ENCODE results near the gene F13A1. TPM values are rescaled to one million over a fixed set of nuclear protein-coding genes. Genes with fewer than 3 reads are reported as not detected.
"Not testable (repeated sequence)": the region's sequence is repeated elsewhere in the genome, so short reads cannot be mapped to it uniquely, and the experiment has no call there.

The F13A1 gene
- total RNA-seq, 4 donors from 2014 or later, result 0.87 to 104 (median 37.3) TPM

DNA sequence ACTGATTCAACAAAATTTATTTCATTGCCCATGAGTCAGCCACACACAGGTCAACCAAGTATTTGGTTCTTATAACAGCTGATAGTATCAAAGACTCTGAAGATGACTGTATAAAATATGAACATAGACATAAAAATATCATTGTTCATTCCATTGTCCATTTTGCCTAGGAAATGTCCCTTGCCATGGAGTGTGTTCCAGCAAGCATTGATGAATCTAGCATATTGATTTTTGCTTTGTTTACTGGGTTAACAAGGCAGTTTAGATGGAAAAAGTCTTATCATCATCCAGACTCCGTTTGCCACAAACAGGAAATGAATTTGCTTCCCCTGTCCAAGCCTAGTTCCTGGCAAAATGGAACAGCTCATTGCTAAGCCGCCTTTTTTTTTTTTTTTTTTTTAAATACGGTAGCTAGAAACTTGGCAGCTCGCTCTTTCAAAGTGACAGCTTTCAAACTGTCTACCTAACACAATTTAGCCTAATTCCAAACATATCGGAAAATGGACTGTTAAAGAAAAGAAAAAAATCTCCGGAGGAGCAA lies 7.5 kb downstream of the F13A1 start:
- Histone ChIP-seq H3K9me3 (no peaks in the 10 kb centered on the region), H3K4me3 (no peak overlapping the region), H3K36me3 (no peaks in the 10 kb centered on the region), H3K27me3 (peaks cover 0 to 31% (median 0%) of the 10 kb centered on the region in 4 donors), H3K4me1 (no peaks in the 10 kb centered on the region), H3K27ac (no peak overlapping the region)
- WGBS, 2 donors, result 37 to 38% methylated on average over 6 of the region's 6 CpGs
- no peak for TF ChIP-seq CTCF (IDR thresholded peaks at IDR 0.05)
- TF ChIP-seq POLR2A (IDR thresholded peaks at IDR 0.05), result no peak
- intact Hi-C loops (cut with DNase I), result no loop called here
- no peak for DNase-seq

DNA sequence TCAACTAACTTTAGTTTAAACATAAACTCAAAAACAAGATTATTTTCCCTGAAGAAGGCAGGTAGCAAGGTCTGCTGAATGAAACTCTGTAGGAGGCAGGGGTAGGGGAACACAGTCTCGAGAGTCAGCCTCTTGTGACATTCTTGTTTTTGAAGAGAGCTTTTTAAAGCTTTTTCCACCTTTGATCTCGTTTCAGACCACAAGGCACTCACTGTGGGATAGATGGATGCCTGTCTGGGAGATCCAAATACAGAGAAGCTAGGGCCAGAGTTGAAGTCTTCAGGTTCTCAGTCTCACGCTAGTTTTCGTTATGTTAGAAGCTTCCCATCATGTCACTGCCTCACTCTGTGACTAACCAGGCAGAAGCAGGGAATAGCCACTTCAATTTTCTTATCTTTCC lies 14.9 kb downstream of the F13A1 start:
- WGBS, 2 donors, result 44 to 62% methylated on average over 4 of the region's 4 CpGs
- no peak for TF ChIP-seq POLR2A (IDR thresholded peaks at IDR 0.05)
- TF ChIP-seq CTCF (IDR thresholded peaks at IDR 0.05), result no peak
- intact Hi-C loops (cut with DNase I), result no loop called here
- H3K4me1 ChIP-seq, result no peaks in the 10 kb centered on the region
- no peaks in the 10 kb centered on the region for H3K9me3 ChIP-seq
- peaks cover 0 to 23% (median 0%) of the 10 kb centered on the region in 4 donors for H3K27me3 ChIP-seq
- DNase-seq, result no peak
- no peak overlapping the region for H3K4me3 ChIP-seq
- no peaks in the 10 kb centered on the region for H3K36me3 ChIP-seq
- H3K27ac ChIP-seq, result no peak overlapping the region

DNA sequence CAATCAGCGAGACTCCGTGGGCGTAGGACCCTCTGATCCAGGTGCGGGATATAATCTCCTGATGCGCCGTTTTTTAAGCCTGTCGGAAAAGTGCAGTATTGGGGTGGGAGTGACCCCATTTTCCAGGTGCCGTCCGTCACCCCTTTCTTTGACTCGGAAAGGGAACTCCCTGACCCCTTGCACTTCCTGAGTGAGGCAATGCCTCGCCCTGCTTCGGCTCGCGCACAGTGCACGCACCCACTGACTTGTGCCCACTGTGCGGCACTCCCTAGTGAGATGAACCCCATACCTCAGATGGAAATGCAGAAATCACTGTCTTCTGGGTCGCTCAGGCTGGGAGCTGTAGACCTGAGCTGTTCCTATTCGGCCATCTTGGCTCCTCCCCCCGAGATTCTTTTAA lies 20.1 kb downstream of the F13A1 start:
- H3K27me3 ChIP-seq; intact Hi-C loops (cut with DNase I); DNase-seq; H3K9me3 ChIP-seq; H3K36me3 ChIP-seq; H3K27ac ChIP-seq; H3K4me1 ChIP-seq; H3K4me3 ChIP-seq: not testable (repeated sequence)
- 79 to 88% methylated on average over 13 of the region's 19 CpGs for WGBS, 2 donors

DNA sequence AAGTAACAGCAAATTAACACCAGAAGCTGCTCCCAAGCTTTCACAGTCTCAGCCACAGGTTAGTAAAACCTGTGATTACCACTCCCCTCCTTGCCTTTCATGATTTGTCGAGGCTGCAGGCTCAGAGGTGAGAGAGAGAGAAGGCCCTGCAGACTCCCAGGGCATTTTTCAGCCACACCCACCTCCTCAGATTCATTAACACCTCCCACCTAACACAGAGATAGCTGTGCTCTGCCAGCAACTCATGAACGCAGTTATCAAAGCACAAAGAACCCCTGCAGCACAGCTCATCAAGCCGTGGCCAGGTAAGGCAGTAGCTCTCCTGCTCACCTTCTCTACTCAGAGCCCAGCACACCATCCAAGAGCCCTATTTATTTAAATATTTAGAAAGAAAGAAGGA lies 27.1 kb downstream of the F13A1 start:
- H3K36me3 ChIP-seq, result no peaks in the 10 kb centered on the region
- intact Hi-C loops (cut with DNase I), result no loop called here
- 27 to 33% methylated on average over 3 of the region's 3 CpGs for WGBS, 2 donors

DNA sequence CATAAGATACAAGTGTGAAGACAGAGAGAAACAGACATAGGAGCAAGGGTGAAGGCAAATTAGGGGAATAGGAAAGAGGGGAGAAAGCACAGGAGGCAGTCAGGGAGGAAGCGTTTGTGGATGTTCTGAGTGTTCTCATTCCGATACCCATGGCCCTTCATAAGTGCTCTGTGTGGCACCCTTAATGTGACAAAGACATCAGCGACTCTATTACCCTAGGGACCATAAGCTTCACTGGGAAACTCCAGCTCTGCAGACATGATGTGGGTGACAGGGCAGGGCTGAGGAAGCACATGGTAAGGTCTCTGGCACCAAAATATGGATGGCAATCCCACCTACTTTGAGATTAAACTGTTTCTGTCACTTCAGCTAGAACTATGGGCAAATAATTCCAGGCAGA lies 33.0 kb downstream of the F13A1 start:
- no peak for DNase-seq
- Histone ChIP-seq H3K4me3 (no peak overlapping the region), H3K36me3 (no peaks in the 10 kb centered on the region), H3K27ac (no peak overlapping the region), H3K9me3 (no peaks in the 10 kb centered on the region), H3K27me3 (no peaks in the 10 kb centered on the region), H3K4me1 (no peaks in the 10 kb centered on the region)
- WGBS, 2 donors, result 63 to 85% methylated on average over 3 of the region's 3 CpGs
- intact Hi-C loops (cut with DNase I), result no loop called here
- no peak for TF ChIP-seq CTCF (IDR thresholded peaks at IDR 0.05)
- no peak for TF ChIP-seq POLR2A (IDR thresholded peaks at IDR 0.05)

More for the DNA sequence above, 27.1 kb downstream of the F13A1 start:
- Histone ChIP-seq H3K27me3 (no peaks in the 10 kb centered on the region), H3K27ac (no peak overlapping the region), H3K4me3 (no peak overlapping the region), H3K4me1 (no peaks in the 10 kb centered on the region), H3K9me3 (no peaks in the 10 kb centered on the region)
- DNase-seq, result no peak
- TF ChIP-seq POLR2A (IDR thresholded peaks at IDR 0.05), result no peak

DNA sequence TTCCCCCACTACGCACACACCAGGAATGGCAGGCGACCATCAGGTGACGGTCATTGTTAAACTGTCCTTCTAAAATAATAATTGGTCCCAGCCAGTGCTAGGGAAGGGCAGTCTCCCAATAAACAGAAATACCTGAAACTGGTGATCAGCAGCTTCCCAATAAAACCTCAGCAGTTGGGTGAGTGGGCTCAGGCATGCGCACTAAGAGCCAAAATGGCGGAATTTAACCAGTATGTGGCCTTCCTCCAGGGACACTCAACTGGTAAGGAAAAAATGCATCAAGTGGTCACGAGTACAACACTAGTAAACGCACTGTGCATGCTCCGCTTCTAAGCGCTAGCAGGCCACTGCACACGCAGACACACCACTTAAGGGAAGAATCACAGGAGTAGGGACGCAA lies 34.8 kb downstream of the F13A1 start:
- 81 to 88% methylated on average over 8 to 11 of the region's 11 CpGs for WGBS, 2 donors
- TF ChIP-seq POLR2A (IDR thresholded peaks at IDR 0.05) (no peak), CTCF (IDR thresholded peaks at IDR 0.05) (no peak)
- no peaks in the 10 kb centered on the region for H3K4me1 ChIP-seq
- intact Hi-C loops (cut with DNase I), result no loop called here
- H3K4me3 ChIP-seq, result no peak overlapping the region
- no peak overlapping the region for H3K27ac ChIP-seq
- no peak for DNase-seq
- no peaks in the 10 kb centered on the region for H3K9me3 ChIP-seq
- no peaks in the 10 kb centered on the region for H3K27me3 ChIP-seq
- no peaks in the 10 kb centered on the region for H3K36me3 ChIP-seq
